ENCODE data around the gene ISG20.

GRCh38 chr15:88616240-88616639 lies 22.6 kb upstream of the ISG20 start:
- TF ChIP-seq REST (IDR thresholded peaks at IDR 0.05) (no peak), EGR1 (IDR thresholded peaks at IDR 0.05; ENCODE audit: low read depth in 2 of 2) (no peak), YY1 (IDR thresholded peaks at IDR 0.05) (no peak), CTCF (IDR thresholded peaks at IDR 0.05; ENCODE audit: low read depth, low read length, missing input control) (no peak), RXRA (IDR thresholded peaks at IDR 0.05) (no peak), JUND (IDR thresholded peaks at IDR 0.05) (no peak), ZBTB33 (IDR thresholded peaks at IDR 0.05) (no peak), RAD21 (IDR thresholded peaks at IDR 0.05) (no peak), SP1 (IDR thresholded peaks at IDR 0.05) (no peak), TAF1 (conservative IDR thresholded peaks at IDR 0.05) (no peak)
